NCI-H69 (cell line): Measurements from ENCODE around the gene SALL1.

Source experiments
- DNase-seq: peaks from one replicate; lab custom pipeline; 2025; lab: John Stamatoyannopoulos, UW

Gene SALL1

GRCh38 chr16:51141106-51141505 is 10.0 kb downstream of the SALL1 start:
- DNase-seq: no peak

GRCh38 chr16:51140112-51140511 is 11.0 kb downstream of the SALL1 start:
- no peak for DNase-seq

- DNase-seq: no peak
Measured at GRCh38 chr16:51139568-51139967, 11.5 kb downstream of the SALL1 start.

GRCh38 chr16:51138178-51138577 is 12.9 kb downstream of the SALL1 start:
- DNase-seq: no peak

- DNase-seq: no peak
Measured at GRCh38 chr16:51137097-51137496, 14.0 kb downstream of the SALL1 start.

- no peak for DNase-seq
Measured at GRCh38 chr16:51134876-51135275, 16.2 kb downstream of the SALL1 start.

GRCh38 chr16:51134269-51134812 is 16.7 kb downstream of the SALL1 start:
- no peak for DNase-seq

GRCh38 chr16:51133688-51134087 is 17.4 kb downstream of the SALL1 start:
- no peak for DNase-seq

- no peak for DNase-seq
Measured at GRCh38 chr16:51133183-51133582, 17.9 kb downstream of the SALL1 start.

- DNase-seq: no peak
Measured at GRCh38 chr16:51132490-51133115, 18.5 kb downstream of the SALL1 start.

- no peak for DNase-seq
Measured at GRCh38 chr16:51131619-51132018, 19.5 kb downstream of the SALL1 start.

GRCh38 chr16:51129105-51129504 is 22.0 kb downstream of the SALL1 start:
- no peak for DNase-seq

GRCh38 chr16:51125992-51126391 is 25.1 kb downstream of the SALL1 start:
- DNase-seq: no peak

GRCh38 chr16:51124896-51125295 is 26.2 kb downstream of the SALL1 start:
- no peak for DNase-seq

GRCh38 chr16:51121850-51122249 is 29.2 kb downstream of the SALL1 start:
- DNase-seq: no peak

GRCh38 chr16:51120730-51121347 is 30.2 kb downstream of the SALL1 start:
- DNase-seq: no peak

GRCh38 chr16:51119973-51120729 is 30.9 kb downstream of the SALL1 start:
- no peak for DNase-seq

GRCh38 chr16:51119556-51119955 is 31.5 kb downstream of the SALL1 start:
- DNase-seq: no peak

- no peak for DNase-seq
Measured at GRCh38 chr16:51116353-51116752, 34.7 kb downstream of the SALL1 start.

GRCh38 chr16:51114382-51114781 is 36.7 kb downstream of the SALL1 start:
- no peak for DNase-seq

- DNase-seq: no peak
Measured at GRCh38 chr16:51113236-51114125, 37.6 kb downstream of the SALL1 start.

GRCh38 chr16:51112323-51112722 is 38.7 kb downstream of the SALL1 start:
- DNase-seq: no peak
